Measurements from ENCODE around the gene PDCD4.

The PDCD4 gene

GRCh38 chr10:110927461-110927860 lies 55.7 kb downstream of the PDCD4 start:
- DNase-seq: no peak

- no peak for DNase-seq
Measured at GRCh38 chr10:110931769-110932381, 60.1 kb downstream of the PDCD4 start.

DNA sequence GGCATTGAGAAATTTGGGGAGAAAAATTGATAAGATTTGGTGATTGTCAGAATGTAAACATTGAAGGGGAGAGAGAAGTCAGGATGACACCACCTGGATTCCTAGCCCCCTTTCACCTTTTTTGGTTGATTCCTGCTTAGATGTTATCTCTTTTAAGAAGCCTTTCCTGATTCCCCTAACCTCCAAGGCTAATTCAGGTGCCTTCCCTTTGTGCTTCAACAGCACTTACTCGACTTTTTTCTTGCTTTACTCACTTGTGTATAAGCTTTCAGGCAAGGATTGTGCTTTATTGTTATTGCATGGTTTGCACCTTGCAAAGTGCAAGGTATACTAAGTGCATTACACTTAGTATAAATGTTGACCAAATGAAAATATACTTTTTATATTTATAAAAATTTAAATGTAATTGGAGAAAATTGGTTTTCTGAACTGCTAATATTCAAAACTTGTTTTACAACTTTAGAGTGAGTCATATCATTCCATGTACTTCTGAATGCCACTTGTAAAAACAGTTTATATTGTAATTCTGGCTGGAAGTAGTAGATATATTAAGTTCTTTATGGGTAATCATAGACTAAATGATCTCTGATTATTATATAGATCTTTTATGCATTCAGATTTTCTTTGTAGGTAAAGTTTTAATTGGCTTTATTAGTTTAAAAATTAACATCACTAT lies 60.9 kb downstream of the PDCD4 start:
- no peak for DNase-seq

DNA sequence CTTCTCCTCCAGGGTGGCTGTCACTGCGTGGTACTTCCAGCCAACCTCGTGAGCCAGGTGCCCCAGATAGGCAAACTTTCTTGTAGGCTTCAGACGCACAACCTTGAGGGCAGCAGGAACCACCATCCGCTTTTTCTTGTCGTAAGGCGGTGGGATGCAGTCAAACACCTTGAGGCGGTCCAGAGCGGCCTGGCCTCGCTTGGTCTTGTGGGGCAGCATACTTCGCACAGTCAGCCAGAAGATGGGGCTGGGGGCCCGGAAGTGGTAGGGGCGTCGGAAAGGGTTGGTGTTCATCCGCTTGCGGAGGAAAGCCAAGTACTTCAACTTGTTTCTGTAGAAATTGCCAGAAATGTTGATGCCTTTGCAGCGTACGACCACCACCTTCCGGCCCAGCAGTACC lies 65.0 kb downstream of the PDCD4 start:
- no peak for DNase-seq

DNA sequence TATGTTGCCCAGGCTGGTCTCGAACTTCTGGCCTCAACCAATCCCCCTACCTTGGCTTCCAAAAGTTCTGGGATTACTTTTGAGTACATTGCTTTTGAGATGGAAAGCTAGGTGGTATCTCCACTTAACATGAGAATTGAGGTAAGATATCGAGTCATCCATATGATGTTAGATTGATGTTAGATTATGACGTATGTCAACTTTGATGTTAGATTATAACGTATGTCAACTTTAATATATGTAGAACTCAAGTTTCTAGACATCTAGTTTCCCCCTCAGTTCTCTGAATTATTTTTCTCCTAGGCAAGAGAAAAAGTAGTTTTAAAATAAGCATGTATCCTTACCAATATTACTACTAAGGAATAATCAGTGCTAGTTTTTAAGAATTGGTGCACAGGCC lies 67.7 kb downstream of the PDCD4 start:
- no peak for DNase-seq

GRCh38 chr10:110944792-110945396 lies 73.2 kb downstream of the PDCD4 start:
- DNase-seq: no peak

DNA sequence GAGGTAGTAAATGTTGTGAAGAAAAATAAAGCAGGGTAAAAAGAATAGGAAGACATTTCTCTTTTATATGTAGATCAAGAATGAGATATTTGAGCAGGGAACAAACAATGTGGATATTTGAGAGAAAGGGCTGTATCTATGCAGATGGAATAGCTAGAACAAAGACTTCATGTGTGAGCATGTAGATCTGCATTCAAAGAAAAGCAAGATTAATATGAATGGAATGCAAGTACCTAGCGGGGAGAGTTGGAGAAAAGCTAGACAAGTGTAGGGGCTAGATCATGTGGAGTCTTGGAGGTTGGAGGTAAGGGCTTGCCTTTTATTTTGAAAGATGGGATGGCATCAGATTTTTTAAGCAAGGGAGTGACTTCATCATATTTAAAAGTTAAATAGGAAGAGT lies 74.8 kb downstream of the PDCD4 start:
- DNase-seq: no peak

DNA sequence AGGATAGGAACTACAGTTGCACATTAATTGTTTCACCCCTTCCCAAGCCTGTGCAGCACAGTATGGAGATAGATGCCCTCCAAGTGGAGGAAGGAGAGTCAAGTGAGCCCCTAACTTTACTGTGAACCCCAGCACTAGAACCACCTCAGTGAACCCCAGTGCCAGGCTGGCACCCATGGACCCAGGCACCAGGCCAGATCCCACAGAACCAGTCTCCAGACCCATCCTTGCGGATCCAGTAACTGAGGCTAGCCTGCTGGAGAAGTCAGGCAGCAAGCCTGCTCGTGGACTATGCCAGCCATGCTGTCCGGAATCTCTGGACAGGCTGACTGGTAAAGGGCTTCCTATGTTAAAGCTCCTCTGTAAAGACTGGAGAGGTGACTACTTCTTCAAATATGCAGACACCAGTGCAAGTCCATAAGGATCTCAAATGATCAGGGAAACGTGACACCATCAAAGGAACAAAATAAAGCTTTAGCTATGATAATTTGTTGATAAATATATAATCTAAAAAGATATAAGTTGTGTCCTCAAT lies 75.4 kb downstream of the PDCD4 start:
- DNase-seq: no peak

All from NCI-H446 (cell line).